Iris pigment epithelial cell (primary cell): ENCODE data around the gene PITX3.
"Not testable (repeated sequence)": the region's sequence is repeated elsewhere in the genome, so short reads cannot be mapped to it uniquely, and the experiment has no call there.

Source experiments
- DNase-seq: peaks from one replicate; pipeline ENCODE4 v3.0.0-alpha.2; 2011; ENCODE audit warnings: low read depth

The PITX3 gene

GRCh38 chr10:102226542-102226870 is 14.8 kb downstream of the PITX3 start:
- DNase-seq: no peak

- DNase-seq: peak; percentile 96
Measured at GRCh38 chr10:102225646-102226541, 15.4 kb downstream of the PITX3 start, which contains the start of gene ELOVL3. TSS of gene ELOVL3 (plus strand) at chr10:102226299. CDS start at chr10:102226549, 250 bp downstream.

- no peak for DNase-seq
Measured at GRCh38 chr10:102222797-102223196, 18.5 kb downstream of the PITX3 start.

- no peak for DNase-seq
Measured at GRCh38 chr10:102220612-102221011, 20.7 kb downstream of the PITX3 start.

- DNase-seq: no peak
Measured at GRCh38 chr10:102219370-102219769, 21.9 kb downstream of the PITX3 start.

- not testable (repeated sequence) for DNase-seq
Measured at GRCh38 chr10:102213599-102213998, 27.7 kb downstream of the PITX3 start.

GRCh38 chr10:102211615-102212299 is 29.6 kb downstream of the PITX3 start:
- DNase-seq: no peak

GRCh38 chr10:102208311-102209035 is 32.8 kb downstream of the PITX3 start:
- no peak for DNase-seq

- DNase-seq: no peak
Measured at GRCh38 chr10:102202386-102202785, 38.9 kb downstream of the PITX3 start.

GRCh38 chr10:102200751-102201640 is 40.3 kb downstream of the PITX3 start:
- DNase-seq: no peak

- DNase-seq: no peak
Measured at GRCh38 chr10:102198027-102198426, 43.3 kb downstream of the PITX3 start.

GRCh38 chr10:102196893-102197292 is 44.4 kb downstream of the PITX3 start:
- DNase-seq: no peak

- peak; percentile 9 for DNase-seq
Measured at GRCh38 chr10:102195296-102195870, 45.9 kb downstream of the PITX3 start.

GRCh38 chr10:102191956-102192355 is 49.4 kb downstream of the PITX3 start:
- DNase-seq: no peak

- not testable (repeated sequence) for DNase-seq
Measured at GRCh38 chr10:102188941-102189898, 52.1 kb downstream of the PITX3 start.

GRCh38 chr10:102188298-102188940 is 52.9 kb downstream of the PITX3 start:
- DNase-seq: no peak

- DNase-seq: no peak
Measured at GRCh38 chr10:102185811-102186527, 55.3 kb downstream of the PITX3 start.

- DNase-seq: no peak
Measured at GRCh38 chr10:102185272-102185671, 56.0 kb downstream of the PITX3 start.

GRCh38 chr10:102184606-102185005 is 56.7 kb downstream of the PITX3 start:
- no peak for DNase-seq
